Panc1 (cell line): ENCODE results near the gene RCSD1.

ENCODE experiments used
- POLR2AphosphoS5 ChIP-seq: IDR thresholded peaks from 2 replicates; pipeline ENCODE4 v1.6.1; 2012; ENCODE audit warnings: mild to moderate bottlenecking, low read depth, low read length, moderate library complexity
- SIN3A ChIP-seq: IDR thresholded peaks from 2 replicates; pipeline ENCODE4 v1.6.1; 2012; ENCODE audit warnings: low read depth, mild to moderate bottlenecking, low read length, moderate library complexity, borderline replicate concordance; ENCODE audit not compliant: insufficient read depth
- TCF7L2 ChIP-seq: IDR thresholded peaks from 2 replicates; pipeline ENCODE4 v1.6.1; 2011; ENCODE audit warnings: mild to moderate bottlenecking, low read depth, low read length, inconsistent platforms
- TF ChIP-seq, protein P1 (sequence below): fragments of 450-650 bp; IDR thresholded peaks from 2 replicates; pipeline ENCODE4 v1.5.1; 2017; ENCODE audit warnings: mild to moderate bottlenecking
- TF ChIP-seq, protein P2 (sequence below), 2 experiments: IDR thresholded peaks; 2 replicates each; pipeline ENCODE4 v1.6.1; 2011 to 2012; ENCODE audit warnings: low read depth in 2 of 2, control low read depth in 1 of 2, low read length in 1 of 2, mild to moderate bottlenecking in 1 of 2, moderate library complexity in 1 of 2; ENCODE audit not compliant: insufficient read depth in 1 of 2

DNA sequence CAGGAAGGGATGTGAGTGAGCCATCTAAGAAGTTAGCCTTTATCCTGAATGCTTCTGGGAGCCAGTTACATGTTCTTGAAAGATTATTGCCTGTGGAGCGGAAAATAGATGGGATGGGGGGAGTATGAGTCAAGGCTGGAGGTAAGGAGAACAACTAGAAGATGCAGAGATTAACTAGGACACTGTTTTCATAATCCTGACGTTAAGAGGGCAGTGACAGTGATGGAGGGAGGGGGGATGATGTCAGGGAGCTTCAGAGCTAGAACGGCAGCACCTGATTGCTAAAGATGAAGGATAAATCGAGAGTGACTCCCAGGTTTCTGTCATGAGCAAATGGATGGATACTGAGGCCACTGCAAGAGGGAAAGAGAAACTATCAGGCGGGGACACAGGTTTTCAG is 10.0 kb upstream of the RCSD1 start:
- TF ChIP-seq, protein P1, sequence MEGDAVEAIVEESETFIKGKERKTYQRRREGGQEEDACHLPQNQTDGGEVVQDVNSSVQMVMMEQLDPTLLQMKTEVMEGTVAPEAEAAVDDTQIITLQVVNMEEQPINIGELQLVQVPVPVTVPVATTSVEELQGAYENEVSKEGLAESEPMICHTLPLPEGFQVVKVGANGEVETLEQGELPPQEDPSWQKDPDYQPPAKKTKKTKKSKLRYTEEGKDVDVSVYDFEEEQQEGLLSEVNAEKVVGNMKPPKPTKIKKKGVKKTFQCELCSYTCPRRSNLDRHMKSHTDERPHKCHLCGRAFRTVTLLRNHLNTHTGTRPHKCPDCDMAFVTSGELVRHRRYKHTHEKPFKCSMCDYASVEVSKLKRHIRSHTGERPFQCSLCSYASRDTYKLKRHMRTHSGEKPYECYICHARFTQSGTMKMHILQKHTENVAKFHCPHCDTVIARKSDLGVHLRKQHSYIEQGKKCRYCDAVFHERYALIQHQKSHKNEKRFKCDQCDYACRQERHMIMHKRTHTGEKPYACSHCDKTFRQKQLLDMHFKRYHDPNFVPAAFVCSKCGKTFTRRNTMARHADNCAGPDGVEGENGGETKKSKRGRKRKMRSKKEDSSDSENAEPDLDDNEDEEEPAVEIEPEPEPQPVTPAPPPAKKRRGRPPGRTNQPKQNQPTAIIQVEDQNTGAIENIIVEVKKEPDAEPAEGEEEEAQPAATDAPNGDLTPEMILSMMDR = no peak
- TF ChIP-seq POLR2AphosphoS5 = no peak
- TF ChIP-seq SIN3A = no peak
- TF ChIP-seq TCF7L2 = no peak
- TF ChIP-seq, protein P2, sequence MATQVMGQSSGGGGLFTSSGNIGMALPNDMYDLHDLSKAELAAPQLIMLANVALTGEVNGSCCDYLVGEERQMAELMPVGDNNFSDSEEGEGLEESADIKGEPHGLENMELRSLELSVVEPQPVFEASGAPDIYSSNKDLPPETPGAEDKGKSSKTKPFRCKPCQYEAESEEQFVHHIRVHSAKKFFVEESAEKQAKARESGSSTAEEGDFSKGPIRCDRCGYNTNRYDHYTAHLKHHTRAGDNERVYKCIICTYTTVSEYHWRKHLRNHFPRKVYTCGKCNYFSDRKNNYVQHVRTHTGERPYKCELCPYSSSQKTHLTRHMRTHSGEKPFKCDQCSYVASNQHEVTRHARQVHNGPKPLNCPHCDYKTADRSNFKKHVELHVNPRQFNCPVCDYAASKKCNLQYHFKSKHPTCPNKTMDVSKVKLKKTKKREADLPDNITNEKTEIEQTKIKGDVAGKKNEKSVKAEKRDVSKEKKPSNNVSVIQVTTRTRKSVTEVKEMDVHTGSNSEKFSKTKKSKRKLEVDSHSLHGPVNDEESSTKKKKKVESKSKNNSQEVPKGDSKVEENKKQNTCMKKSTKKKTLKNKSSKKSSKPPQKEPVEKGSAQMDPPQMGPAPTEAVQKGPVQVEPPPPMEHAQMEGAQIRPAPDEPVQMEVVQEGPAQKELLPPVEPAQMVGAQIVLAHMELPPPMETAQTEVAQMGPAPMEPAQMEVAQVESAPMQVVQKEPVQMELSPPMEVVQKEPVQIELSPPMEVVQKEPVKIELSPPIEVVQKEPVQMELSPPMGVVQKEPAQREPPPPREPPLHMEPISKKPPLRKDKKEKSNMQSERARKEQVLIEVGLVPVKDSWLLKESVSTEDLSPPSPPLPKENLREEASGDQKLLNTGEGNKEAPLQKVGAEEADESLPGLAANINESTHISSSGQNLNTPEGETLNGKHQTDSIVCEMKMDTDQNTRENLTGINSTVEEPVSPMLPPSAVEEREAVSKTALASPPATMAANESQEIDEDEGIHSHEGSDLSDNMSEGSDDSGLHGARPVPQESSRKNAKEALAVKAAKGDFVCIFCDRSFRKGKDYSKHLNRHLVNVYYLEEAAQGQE (IDR thresholded peaks at IDR 0.05; ENCODE audit: insufficient read depth in 1 of 2, low read depth in 2 of 2, low read length in 1 of 2) = no peak
